CD4-positive, alpha-beta T cell treated with Interleukin-2 at 100 ng/mL for 4 hours (primary cell): Measurements from ENCODE around the gene RABEP2.
"Not testable (repeated sequence)": the region's sequence is repeated elsewhere in the genome, so short reads cannot be mapped to it uniquely, and the experiment has no call there.

Experiments used
- DNase-seq: peaks from one replicate; pipeline ENCODE4 v3.0.0-alpha.2; 2020; ENCODE audit warnings: low spot score

Gene RABEP2

GRCh38 chr16:28903344-28904042 lies 21.5 kb downstream of the RABEP2 start:
- no peak for DNase-seq

- DNase-seq: no peak
Measured at GRCh38 chr16:28902909-28903308, 22.1 kb downstream of the RABEP2 start.

DNA sequence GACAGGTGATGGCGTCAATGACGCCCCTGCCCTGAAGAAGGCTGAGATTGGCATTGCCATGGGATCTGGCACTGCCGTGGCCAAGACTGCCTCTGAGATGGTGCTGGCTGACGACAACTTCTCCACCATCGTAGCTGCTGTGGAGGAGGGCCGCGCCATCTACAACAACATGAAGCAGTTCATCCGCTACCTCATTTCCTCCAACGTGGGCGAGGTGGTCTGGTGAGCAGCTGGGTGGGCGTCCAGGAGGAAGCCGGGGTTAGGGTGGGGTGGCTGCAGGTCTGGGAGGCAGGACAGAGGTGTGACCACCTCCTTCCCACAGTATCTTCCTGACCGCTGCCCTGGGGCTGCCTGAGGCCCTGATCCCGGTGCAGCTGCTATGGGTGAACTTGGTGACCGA lies 23.2 kb downstream of the RABEP2 start:
- no peak for DNase-seq

DNA sequence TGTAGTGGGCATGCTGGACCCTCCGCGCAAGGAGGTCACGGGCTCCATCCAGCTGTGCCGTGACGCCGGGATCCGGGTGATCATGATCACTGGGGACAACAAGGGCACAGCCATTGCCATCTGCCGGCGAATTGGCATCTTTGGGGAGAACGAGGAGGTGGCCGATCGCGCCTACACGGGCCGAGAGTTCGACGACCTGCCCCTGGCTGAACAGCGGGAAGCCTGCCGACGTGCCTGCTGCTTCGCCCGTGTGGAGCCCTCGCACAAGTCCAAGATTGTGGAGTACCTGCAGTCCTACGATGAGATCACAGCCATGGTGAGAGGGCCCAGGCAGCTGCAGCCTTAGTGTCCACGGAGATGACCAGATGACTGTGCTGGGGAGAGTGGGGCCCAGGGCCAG lies 24.4 kb downstream of the RABEP2 start:
- no peak for DNase-seq

DNA sequence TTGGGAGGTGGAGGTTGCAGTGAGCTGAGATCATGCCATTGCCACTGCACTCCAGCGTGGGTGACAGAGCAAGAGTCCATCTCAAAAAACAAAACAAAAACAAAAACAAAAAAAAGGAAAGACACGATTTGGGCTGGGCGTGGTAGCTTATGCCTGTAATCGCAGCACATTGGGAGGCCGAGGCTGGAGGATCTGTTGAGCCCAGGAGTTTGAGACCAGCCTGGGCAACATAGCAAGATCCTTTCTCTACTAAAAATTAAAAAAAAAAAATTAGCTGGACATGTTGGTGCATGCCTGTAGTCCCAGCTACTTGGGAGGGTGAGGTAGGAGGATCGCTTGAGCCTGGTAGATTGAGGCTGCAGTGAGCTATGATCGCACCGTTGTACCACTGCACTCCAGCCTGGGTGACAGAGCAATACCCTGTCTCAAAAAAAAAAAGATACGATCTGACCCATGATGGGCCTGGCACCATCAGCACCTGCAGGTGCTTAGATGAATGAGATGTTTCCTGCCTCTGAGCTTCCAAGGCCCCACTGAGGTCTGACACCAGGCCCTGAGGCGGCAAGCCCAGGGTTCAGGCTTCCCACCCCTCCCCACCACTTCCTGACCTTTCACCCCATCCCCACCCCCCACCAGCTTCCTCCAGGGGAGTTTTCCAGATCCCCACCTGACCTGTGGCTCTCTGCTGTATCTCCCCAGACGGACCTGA lies 25.0 kb downstream of the RABEP2 start:
- DNase-seq: no peak

- no peak for DNase-seq
Measured at GRCh38 chr16:28898942-28899341, 26.1 kb downstream of the RABEP2 start.

GRCh38 chr16:28898266-28898665 lies 26.8 kb downstream of the RABEP2 start:
- no peak for DNase-seq

DNA sequence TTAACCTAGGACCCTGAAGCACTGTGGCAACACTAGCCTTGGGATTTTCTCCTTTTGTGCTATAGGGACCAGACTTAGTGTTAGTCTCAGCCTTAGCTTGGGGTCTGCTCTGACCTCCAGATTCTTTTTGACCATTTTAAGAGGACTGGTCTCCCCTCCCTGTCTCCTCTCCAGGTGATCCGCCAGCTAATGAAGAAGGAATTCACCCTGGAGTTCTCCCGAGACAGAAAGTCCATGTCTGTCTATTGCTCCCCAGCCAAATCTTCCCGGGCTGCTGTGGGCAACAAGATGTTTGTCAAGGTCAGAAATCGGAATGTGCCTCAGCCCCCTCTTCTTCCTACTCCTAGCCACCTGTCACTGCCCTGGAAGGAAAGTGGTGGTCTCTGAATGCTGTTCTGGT lies 27.2 kb downstream of the RABEP2 start:
- DNase-seq: no peak

- DNase-seq: no peak
Measured at GRCh38 chr16:28895609-28896008, 29.4 kb downstream of the RABEP2 start.

DNA sequence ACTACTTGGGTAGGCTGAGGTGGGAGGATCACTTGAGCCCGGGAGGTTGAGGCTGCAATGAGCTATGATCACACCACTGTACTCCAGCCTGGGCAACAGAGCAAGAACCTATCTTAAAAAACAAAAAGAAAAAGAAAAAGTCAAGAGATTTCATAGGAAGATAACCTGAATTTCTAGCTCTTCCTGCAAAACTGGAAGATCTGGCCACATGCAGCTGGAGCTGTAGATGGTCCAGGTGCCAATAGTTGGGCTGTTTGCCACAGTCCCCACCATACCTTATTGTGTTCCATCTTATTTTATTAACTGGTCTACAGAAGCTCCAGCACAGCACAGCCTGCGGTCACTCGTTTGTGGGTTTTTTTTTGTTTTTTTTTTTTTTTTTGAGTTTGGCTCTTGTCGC lies 31.7 kb downstream of the RABEP2 start:
- DNase-seq: no peak

- DNase-seq: no peak
Measured at GRCh38 chr16:28891964-28892890, 32.8 kb downstream of the RABEP2 start.

DNA sequence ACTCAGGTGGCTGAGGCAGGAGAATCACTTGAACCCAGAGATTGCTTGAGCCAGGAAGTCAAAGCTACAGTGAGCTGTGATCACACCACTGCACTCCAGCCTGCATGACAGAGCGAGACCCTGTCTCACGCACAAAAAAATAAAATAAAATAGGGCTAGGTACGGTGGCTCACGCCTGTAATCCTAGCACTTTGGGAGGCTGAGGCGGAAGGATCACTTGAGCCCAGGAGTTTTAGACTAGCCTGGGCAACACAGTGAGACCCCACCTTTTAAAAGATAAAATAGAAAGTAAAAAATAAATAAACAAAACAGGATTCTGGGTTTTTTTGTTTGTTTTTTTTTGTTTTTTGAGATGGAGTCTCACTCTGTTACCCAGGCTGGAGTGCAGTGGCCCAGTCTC lies 34.7 kb downstream of the RABEP2 start:
- not testable (repeated sequence) for DNase-seq

GRCh38 chr16:28886945-28887344 lies 38.1 kb downstream of the RABEP2 start:
- no peak for DNase-seq

- no peak for DNase-seq
Measured at GRCh38 chr16:28884045-28884444, 41.0 kb downstream of the RABEP2 start.

DNA sequence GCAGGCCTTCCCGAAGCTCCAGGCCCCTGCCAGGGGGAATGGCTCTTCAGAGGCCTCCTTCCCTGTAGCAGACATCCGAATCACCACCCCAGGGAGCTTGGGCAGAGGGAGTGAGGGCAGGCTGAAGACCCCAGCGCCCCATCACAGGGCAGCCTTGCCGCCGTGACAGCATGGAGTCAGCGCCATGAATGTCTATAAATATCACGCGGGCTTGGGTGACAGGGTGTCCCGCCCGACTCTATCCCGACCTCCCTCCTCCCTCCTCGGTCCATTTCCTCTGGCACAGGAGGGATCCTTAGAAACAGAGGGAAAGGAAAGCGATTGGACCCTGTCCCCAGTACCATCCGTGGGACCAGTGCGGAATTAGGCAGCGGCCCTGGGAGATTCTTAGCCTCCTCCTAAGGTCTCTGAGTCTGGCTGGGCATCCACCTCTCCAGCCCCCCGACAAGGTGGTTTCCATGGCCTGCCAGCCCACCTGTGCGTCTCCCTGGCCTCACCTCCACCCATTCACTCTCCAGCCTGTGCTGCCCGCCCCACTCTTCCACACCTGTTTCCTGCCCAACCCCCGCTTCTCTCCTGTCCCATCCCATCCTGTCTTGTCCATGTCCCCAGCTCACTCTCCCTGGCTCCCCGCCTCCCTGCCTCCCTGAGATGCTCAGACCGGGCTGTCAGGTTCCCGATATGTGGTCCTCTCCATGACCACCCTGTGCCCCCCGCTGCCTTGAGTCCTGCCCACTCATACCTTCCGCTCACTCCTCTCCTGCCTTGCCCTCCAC lies 41.6 kb downstream of the RABEP2 start:
- no peak for DNase-seq

GRCh38 chr16:28882551-28883160 lies 42.4 kb downstream of the RABEP2 start:
- no peak for DNase-seq

DNA sequence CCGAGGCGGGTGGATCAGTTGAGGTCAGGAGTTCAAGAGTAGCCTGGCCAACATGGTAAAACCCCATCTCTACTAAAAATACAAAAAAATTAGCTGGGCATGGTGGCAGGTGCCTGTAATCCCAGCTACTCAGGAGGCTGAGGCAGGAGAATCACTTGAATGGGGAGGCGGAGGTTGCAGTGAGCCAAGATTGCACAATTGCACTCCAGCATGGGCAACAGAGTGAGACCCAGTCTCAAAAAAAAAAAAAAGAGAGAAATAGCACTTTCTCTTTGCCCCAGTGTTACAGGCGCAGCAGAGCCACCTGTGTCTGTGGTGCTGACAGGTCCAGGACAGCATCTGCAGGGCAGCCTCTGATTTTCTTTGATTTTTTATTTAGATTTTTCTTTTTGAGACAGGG lies 43.5 kb downstream of the RABEP2 start:
- not testable (repeated sequence) for DNase-seq

DNA sequence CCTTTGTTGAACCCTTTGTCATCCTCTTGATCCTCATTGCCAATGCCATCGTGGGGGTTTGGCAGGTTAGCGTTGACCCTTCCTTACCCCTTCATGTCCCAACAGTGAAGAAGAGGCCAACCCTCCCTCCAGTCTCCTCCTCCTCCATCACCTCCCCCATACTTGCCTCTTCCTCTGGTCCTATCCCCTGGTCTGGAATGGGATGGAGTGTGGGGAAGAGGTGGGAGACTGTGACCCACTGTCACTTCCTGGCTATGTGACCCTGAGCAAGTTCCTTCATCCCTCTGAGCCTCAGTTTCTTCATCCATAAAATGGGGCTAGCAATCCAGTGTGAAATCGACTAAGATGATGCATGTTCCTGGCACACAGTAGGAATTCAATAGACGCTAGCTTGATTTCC lies 44.1 kb downstream of the RABEP2 start:
- DNase-seq: no peak

DNA sequence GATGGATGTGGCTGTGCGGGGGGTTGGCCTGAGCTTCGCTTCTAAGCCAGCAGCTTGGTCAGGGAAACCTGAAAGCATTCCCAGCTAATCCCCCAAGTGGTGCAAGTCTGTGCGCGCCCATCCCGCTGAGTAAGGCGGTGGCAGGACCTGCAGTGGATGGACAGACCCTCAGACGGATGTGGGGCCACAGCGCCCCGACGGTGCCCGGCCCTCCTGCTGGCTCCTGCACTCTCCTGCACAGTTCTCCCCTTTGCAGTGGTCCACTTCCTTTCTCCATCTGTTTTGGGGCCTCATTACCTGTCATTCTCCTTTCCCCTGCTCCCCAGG lies 44.5 kb downstream of the RABEP2 start:
- DNase-seq: no peak

DNA sequence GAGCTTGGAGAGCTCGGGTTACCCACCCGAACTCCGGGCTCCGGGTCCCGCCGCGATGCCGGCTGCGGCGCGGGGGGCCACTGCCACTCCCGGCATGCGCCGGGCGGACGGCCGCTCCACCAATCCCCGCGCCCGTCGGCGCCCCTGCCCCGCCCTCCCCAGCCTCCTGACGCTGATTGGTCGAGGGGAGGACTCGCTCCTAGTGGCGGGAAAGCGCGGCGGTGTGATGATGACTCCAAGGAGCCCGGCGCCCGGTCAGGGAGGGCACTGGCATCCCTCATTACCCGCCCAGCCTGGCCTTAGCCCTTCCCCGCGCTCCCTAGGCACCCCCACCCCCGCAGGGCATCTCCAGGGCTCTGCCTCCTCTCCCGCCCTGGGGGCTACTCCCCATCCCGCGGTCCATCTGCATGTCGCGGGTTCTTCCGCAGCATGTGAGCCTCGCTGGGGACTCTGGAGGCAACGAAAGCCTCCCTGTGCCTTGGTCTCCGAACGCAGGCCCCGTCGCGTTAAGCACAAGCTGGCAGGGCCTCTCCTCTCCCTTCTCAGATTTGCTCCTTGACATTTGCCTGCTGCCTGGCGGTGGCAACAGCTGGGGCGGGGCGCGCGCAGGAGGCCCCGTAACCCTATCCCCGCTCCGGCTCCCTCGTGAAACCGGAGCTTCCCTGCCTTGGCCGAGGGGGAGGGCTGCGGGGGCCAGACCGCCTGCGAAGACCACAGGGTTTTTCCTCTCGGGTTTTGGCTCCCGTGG lies 45.0 kb downstream of the RABEP2 start:
- DNase-seq: peak; percentile 90

DNA sequence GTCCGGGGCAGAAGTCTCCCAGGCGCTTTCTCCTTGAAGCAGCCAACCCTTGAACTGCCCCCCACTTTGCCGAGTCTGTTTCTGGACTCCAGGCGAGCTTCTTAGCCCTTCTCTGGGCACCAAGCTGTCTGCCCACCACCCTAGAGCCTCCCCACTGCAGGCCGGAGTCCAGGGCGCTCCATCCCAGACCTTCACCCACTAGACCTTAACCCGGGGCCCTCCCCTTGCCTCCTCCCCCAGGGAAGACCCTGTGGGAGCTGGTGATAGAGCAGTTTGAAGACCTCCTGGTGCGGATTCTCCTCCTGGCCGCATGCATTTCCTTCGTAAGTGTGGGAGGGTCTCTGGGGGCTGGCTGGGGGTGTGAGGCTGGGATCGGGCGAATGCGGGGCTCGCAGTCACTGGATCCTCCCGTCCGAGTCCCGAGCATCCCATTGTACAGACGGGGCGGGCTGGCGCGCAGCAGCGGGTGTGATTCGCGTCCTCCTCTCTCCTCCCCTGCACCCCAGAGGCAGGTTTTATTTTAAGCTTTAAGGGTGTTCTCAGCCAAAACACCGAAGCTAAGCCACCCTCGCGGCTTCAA lies 45.7 kb downstream of the RABEP2 start:
- DNase-seq: no peak
